DMS114 treated with DMSO at 0.1 percent for 48 hours (cell line): ENCODE measurements around the gene TK2.
A peak's percentile ranks its signal among the peaks of the same experiment; 100 is the strongest.
"Not testable (repeated sequence)": the region's sequence is repeated elsewhere in the genome, so short reads cannot be mapped to it uniquely, and the experiment has no call there.

Experiments used
- DNase-seq: peaks from one replicate; lab custom pipeline; 2025; ENCODE audit not compliant: unreplicated experiment; lab: John Stamatoyannopoulos, UW

Gene TK2

GRCh38 chr16:66574081-66574480 lies 24.2 kb upstream of the TK2 start:
- no peak for DNase-seq

DNA sequence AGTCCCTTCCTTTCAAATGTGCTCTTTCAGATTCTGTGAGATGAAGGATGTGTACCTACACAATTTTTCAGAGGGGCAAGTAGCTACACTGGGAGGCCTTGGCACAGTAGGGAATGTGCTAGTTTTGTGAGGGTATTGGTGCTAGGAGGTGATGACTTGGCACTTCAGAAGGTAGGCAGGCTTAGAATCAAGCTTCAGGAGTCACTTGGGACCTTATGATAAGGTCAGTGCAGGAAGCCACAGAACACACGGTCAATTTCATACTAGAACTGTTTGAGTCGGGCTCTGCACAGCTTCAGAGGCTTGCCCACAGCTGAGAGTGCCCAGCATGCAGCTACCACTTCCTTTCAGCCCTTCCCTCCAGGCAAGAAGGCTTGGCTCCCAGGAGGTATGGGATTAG lies 22.4 kb upstream of the TK2 start:
- no peak for DNase-seq

GRCh38 chr16:66569827-66570405 lies 20.0 kb upstream of the TK2 start:
- DNase-seq: no peak

DNA sequence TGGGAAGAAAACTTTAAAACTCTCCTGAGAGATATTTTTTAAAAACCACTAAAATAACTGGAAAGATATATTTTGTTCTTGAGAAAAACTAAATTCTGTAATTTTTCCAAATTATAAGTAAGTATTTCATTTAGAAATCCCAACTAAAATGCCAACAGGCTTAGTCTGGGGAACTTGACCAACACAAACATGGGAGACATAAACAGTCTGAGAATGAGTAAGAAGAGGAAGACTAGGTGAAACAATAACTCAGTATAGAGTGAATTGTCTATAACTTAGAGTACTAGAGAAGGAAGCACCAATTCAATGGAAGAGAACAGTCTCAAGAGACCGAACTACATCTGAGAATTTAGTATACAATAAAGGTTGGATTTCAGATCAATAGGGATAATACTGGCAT lies 19.2 kb upstream of the TK2 start:
- DNase-seq: no peak

- DNase-seq: no peak
Observed at GRCh38 chr16:66568355-66568754, 18.4 kb upstream of the TK2 start.

DNA sequence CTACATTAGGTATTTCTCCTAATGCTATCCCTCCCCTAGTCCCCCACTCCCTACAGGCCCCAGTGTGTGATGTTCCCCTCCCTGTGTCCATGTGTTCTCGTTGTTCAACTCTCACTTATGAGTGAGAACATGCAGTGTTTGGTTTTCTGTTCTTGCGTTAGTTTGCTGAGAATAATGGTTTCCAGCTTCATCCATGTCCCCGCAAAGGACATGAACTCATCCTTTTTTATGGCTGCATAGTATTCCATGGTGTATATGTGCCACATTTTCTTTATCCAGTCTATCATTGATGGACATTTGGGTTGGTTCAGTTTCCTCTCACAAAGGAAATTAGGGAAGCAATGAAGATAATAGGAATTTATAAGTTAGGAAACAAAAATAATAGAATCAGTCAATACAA lies 17.3 kb upstream of the TK2 start:
- DNase-seq: not testable (repeated sequence)

- no peak for DNase-seq
Observed at GRCh38 chr16:66566051-66566901, 16.4 kb upstream of the TK2 start, which contains the start of gene CMTM1. CMTM1 (plus strand) TSS chr16:66566439; CDS start chr16:66566514, 75 bp downstream.

GRCh38 chr16:66563574-66564334 lies 13.8 kb upstream of the TK2 start:
- DNase-seq: no peak

DNA sequence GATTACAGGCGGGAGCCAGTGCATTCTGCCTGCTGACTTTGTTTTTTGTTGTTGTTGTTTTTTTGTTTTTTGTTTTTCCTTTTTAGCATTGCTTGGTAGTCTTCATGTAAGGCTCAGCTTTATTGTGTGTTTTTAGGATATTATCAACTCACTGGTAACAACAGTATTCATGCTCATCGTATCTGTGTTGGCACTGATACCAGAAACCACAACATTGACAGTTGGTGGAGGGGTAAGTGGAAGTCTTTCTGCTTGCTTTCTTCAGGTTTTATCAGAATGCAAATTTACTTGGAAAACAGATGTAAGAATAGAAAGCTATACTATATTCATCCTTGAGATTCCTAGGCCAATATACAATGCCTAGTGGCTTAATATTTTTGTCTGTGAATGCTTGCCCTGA lies 13.1 kb upstream of the TK2 start:
- no peak for DNase-seq

GRCh38 chr16:66562409-66562808 lies 12.5 kb upstream of the TK2 start:
- DNase-seq: no peak

- no peak for DNase-seq
Observed at GRCh38 chr16:66561381-66562080, 11.6 kb upstream of the TK2 start.

DNA sequence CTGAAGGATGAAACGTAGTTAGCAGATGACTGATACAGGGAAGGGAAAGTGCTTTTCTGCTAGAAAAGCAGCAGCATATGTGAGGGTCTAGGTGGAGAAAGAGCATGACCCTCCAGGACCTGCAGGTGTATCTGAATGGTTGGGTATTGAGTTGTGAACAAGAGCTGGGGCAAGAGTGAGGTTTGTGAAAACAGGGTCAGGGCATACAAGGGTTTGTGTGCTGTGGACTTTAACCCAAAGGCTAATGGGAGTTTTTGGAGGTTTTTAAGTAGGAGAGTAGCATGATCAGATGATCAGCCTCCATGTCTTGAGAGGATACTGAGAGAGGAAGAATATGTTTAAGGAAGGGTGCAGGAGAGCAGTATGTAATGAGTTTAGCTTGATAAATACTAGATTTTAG lies 10.2 kb upstream of the TK2 start:
- no peak for DNase-seq

GRCh38 chr16:66554495-66554894 lies 4.6 kb upstream of the TK2 start:
- no peak for DNase-seq

GRCh38 chr16:66554021-66554420 lies 4.1 kb upstream of the TK2 start:
- DNase-seq: no peak

GRCh38 chr16:66553223-66553622 lies 3.3 kb upstream of the TK2 start:
- no peak for DNase-seq

DNA sequence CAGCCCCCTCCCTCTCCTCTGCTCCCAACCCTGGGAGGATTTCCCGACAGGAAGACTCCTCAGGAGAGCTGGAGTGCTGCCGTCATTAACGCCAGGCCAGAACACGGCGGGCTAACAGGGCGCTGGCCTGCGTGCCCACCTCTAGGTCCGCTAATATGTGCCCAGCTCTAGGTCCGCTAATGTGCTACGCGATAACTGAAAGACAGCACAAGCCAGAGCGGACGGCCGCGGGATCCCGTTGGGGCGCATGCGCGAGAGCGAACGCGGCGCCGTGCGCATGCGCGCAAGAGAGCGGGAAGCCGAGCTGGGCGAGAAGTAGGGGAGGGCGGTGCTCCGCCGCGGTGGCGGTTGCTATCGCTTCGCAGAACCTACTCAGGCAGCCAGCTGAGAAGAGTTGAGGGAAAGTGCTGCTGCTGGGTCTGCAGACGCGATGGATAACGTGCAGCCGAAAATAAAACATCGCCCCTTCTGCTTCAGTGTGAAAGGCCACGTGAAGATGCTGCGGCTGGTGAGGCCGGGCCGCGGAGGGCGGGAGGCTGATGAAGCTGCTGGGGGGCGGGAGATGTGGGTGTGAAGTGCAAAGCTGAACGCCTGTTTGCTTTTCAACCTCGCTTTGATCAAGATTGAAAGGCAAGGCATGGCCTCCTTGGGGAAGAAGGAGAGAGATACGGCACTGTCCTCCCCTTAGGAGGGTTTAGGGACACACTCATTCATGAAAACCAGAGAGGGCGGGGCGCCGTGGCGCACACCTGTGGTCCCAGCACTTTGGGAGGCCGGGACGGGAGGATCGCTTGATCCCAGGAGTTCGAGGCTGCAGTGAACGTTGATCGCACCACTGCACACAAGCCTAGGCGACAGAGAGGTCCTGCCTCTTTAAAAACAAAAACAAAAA lies 2.6 kb upstream of the TK2 start, which contains the start of gene CKLF:
Gene CKLF (plus strand): TSS at position 291 of the 892 bp plus-strand sequence. CDS start 140 bp downstream, at position 431.
- DNase-seq: peak; percentile 86

DNA sequence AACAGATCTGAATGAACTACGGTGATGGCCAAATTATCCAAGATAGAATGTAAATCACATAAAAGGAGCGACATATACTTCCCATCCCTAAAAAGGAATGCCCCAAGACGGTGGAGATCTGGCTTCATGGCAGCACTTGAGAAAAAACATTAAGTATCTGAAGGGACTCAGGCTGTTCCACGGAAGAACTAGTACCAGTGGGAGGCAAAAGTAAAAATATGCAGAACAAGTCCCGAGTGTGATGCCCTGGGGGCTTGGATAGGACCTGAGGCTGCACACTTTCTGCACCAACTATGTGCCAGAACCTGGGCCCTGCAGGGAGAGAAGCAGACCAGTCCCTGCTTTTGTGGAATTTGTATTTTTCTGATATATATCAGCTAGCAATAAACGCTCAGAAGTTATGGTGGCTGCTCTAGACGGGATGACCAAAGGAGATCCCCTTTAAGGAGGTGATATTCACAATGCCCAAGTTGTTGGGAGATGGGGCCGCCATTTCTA lies 1.9 kb upstream of the TK2 start:
- DNase-seq: no peak

- DNase-seq: peak; percentile 53
Observed at GRCh38 chr16:66551348-66551759, 1.4 kb upstream of the TK2 start.

DNA sequence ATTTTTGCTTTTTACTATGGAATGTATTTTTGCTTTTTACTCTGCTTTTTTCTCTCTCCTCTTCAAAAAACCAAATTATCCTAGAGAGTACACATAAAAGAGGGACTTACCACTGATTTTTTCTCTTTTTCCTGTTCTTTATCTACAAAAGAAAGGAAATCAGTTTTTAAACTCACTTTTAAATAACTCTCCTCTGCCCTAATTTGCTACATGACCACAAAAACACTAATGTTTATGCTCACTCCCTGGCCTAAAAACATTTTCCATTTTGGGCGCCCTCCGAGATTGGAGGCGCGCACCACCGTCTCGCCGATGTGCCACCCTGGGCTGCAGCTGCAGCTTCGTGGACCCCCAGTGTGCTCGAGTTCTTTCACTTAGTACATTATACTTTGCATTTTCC lies 1.1 kb downstream of the TK2 start:
- no peak for DNase-seq

GRCh38 chr16:66548068-66548467 lies 1.9 kb downstream of the TK2 start:
- no peak for DNase-seq
